ENCODE results near the gene CYFIP2. TPM values are rescaled to one million over a fixed set of nuclear protein-coding genes. Genes with fewer than 3 reads are reported as not detected.

CYFIP2 gene
- total and polyA plus RNA-seq, 2 donors from 2014 or later: 128 to 217 TPM

- no peaks in the 10 kb centered on the region for H3K27me3 ChIP-seq (ENCODE audit: control insufficient read depth, insufficient read depth, low read length)
- peaks cover 0 to 74% (median 41%) of the 10 kb centered on the region in 3 donors for H3K36me3 ChIP-seq (ENCODE audit: control insufficient read depth in 2 of 3, insufficient read depth in 3 of 3, low read length in 3 of 3)
- intact Hi-C loops (cut with DNase I): no loop called here
Measured at GRCh38 chr5:157323107-157323706, 57.3 kb downstream of the CYFIP2 start.

GRCh38 chr5:157324237-157324636 lies 58.3 kb downstream of the CYFIP2 start:
- no peak for DNase-seq
- intact Hi-C loops (cut with DNase I): no loop called here
- Histone ChIP-seq H3K27me3 (ENCODE audit: control insufficient read depth, insufficient read depth, low read length) (no peaks in the 10 kb centered on the region), H3K4me3 (ENCODE audit: low read length in 3 of 3) (no peak overlapping the region), H3K27ac (ENCODE audit: low read depth in 2 of 2, low read length in 2 of 2) (no peak overlapping the region), H3K4me1 (ENCODE audit: control insufficient read depth in 2 of 3, insufficient read depth in 2 of 3, low read depth in 1 of 3, low read length in 3 of 3) (peaks cover 0 to 25% (median 16%) of the 10 kb centered on the region in 3 donors), H3K36me3 (ENCODE audit: control insufficient read depth in 2 of 3, insufficient read depth in 3 of 3, low read length in 3 of 3) (peaks cover 0 to 72% (median 41%) of the 10 kb centered on the region in 3 donors), H3K9ac (ENCODE audit: low read length in 3 of 3) (no peak overlapping the region), H3K9me3 (ENCODE audit: control insufficient read depth in 2 of 3, insufficient read depth in 1 of 3, low read length in 3 of 3) (no peaks in the 10 kb centered on the region)
- TF ChIP-seq CTCF (IDR thresholded peaks at IDR 0.05; ENCODE audit: borderline replicate concordance, extremely low read depth, insufficient read depth): peak; percentile 25
- no peak for FAIRE-seq

More at GRCh38 chr5:157323107-157323706, 57.3 kb downstream of the CYFIP2 start:
- Histone ChIP-seq H3K27ac (ENCODE audit: low read depth in 2 of 2, low read length in 2 of 2) (no peak overlapping the region), H3K4me1 (ENCODE audit: control insufficient read depth in 2 of 3, insufficient read depth in 2 of 3, low read depth in 1 of 3, low read length in 3 of 3) (peaks cover 0 to 24% (median 15%) of the 10 kb centered on the region in 3 donors), H3K9me3 (ENCODE audit: control insufficient read depth in 2 of 3, insufficient read depth in 1 of 3, low read length in 3 of 3) (no peaks in the 10 kb centered on the region), H3K9ac (ENCODE audit: low read length in 3 of 3) (no peak overlapping the region), H3K4me3 (ENCODE audit: low read length in 3 of 3) (no peak overlapping the region)
- peak; percentile 10 for TF ChIP-seq CTCF (IDR thresholded peaks at IDR 0.05; ENCODE audit: borderline replicate concordance, extremely low read depth, insufficient read depth)
- DNase-seq (peak in 1 of 5 donors; percentile 49), FAIRE-seq (no peak)

GRCh38 chr5:157326440-157327005 lies 60.6 kb downstream of the CYFIP2 start:
- no peaks in the 10 kb centered on the region for H3K9me3 ChIP-seq (ENCODE audit: control insufficient read depth in 2 of 3, insufficient read depth in 1 of 3, low read length in 3 of 3)
- peaks cover 0 to 25% (median 16%) of the 10 kb centered on the region in 3 donors for H3K4me1 ChIP-seq (ENCODE audit: control insufficient read depth in 2 of 3, insufficient read depth in 2 of 3, low read depth in 1 of 3, low read length in 3 of 3)
- FAIRE-seq (no peak), DNase-seq (no peak)
- H3K9ac ChIP-seq (ENCODE audit: low read length in 3 of 3): no peak overlapping the region
- intact Hi-C loops (cut with DNase I): no loop called here
- peaks cover 0 to 70% (median 28%) of the 10 kb centered on the region in 3 donors for H3K36me3 ChIP-seq (ENCODE audit: control insufficient read depth in 2 of 3, insufficient read depth in 3 of 3, low read length in 3 of 3)
- H3K27ac ChIP-seq (ENCODE audit: low read depth in 2 of 2, low read length in 2 of 2): peak overlapping the region; percentile 59
- H3K4me3 ChIP-seq (ENCODE audit: low read length in 3 of 3): no peak overlapping the region
- H3K27me3 ChIP-seq (ENCODE audit: control insufficient read depth, insufficient read depth, low read length): no peaks in the 10 kb centered on the region
- TF ChIP-seq CTCF (IDR thresholded peaks at IDR 0.05; ENCODE audit: borderline replicate concordance, extremely low read depth, insufficient read depth): no peak

All from kidney (tissue), 14 donors.